ENCODE measurements around the gene FBXW5. TPM values are rescaled to one million over a fixed set of nuclear protein-coding genes. Genes with fewer than 3 reads are reported as not detected.

The FBXW5 gene
- total RNA-seq, 1 experiment from 2014 or later = 101 TPM

- Histone ChIP-seq H3K4me1 (replicated peaks; ENCODE audit: insufficient read depth) (no peaks in the 10 kb centered on the region), H3K27me3 (ENCODE audit: insufficient read depth, low read depth) (no peaks in the 10 kb centered on the region), H3K4me2 (no peak overlapping the region), H3F3A (ENCODE audit: insufficient read depth, low read depth) (no peaks in the 10 kb centered on the region), H4K20me1 (ENCODE audit: insufficient read depth) (no peaks in the 10 kb centered on the region), H3K4me3 (no peak overlapping the region), H3K36me3 (ENCODE audit: low read depth) (no peaks in the 10 kb centered on the region), H3K9me3 (ENCODE audit: insufficient read depth, low read depth) (no peaks in the 10 kb centered on the region), H3K27ac (no peak overlapping the region), H3K9me2 (ENCODE audit: insufficient read depth) (no peaks in the 10 kb centered on the region), H3K79me2 (ENCODE audit: low read depth) (no peaks in the 10 kb centered on the region), H2AFZ (no peak overlapping the region)
- POLR2A ChIA-PET (ENCODE audit: unreplicated experiment) = no interaction called here
- TF ChIP-seq EZH2 (IDR thresholded peaks at IDR 0.05; ENCODE audit: low read depth) (no peak), CTCF (conservative IDR thresholded peaks at IDR 0.05) (no peak)
- BruUV-seq (replicated peaks) = no TSS peak
- DNase-seq = no peak
- intact Hi-C loops (cut with micrococcal nuclease; ENCODE audit: unreplicated experiment) = no loop called here
- CTCF ChIA-PET = interaction anchor here (0.6 kb wide), 1 partner anchor 209 kb away, joined by 5 read pairs; no protein-coding TSS in a partner anchor
Measured at GRCh38 chr9:136971746-136972145, 27.2 kb upstream of the FBXW5 start.

- no TSS peak for BruUV-seq (replicated peaks)
- no peaks in the 10 kb centered on the region for H3K36me3 ChIP-seq (ENCODE audit: low read depth)
- no peak overlapping the region for H3K4me3 ChIP-seq
- H3K4me1 ChIP-seq (replicated peaks; ENCODE audit: insufficient read depth) = no peaks in the 10 kb centered on the region
- TF ChIP-seq CTCF (conservative IDR thresholded peaks at IDR 0.05) = no peak
- no peak for TF ChIP-seq EZH2 (IDR thresholded peaks at IDR 0.05; ENCODE audit: low read depth)
- no peaks in the 10 kb centered on the region for H3K9me2 ChIP-seq (ENCODE audit: insufficient read depth)
- CTCF ChIA-PET = no interaction called here
- H2AFZ ChIP-seq = no peak overlapping the region
- POLR2A ChIA-PET (ENCODE audit: unreplicated experiment) = no interaction called here
- no peaks in the 10 kb centered on the region for H4K20me1 ChIP-seq (ENCODE audit: insufficient read depth)
- intact Hi-C loops (cut with micrococcal nuclease; ENCODE audit: unreplicated experiment) = no loop called here
- no peak for DNase-seq
- H3K27ac ChIP-seq = no peak overlapping the region
- H3K9me3 ChIP-seq (ENCODE audit: insufficient read depth, low read depth) = no peaks in the 10 kb centered on the region
- H3K4me2 ChIP-seq = no peak overlapping the region
- no peaks in the 10 kb centered on the region for H3K27me3 ChIP-seq (ENCODE audit: insufficient read depth, low read depth)
- H3K79me2 ChIP-seq (ENCODE audit: low read depth) = no peaks in the 10 kb centered on the region
- H3F3A ChIP-seq (ENCODE audit: insufficient read depth, low read depth) = no peaks in the 10 kb centered on the region
Measured at GRCh38 chr9:136970361-136970760, 25.8 kb upstream of the FBXW5 start.

GRCh38 chr9:136969774-136970173, 25.2 kb upstream of the FBXW5 start:
- H2AFZ ChIP-seq = no peak overlapping the region
- no peak for TF ChIP-seq EZH2 (IDR thresholded peaks at IDR 0.05; ENCODE audit: low read depth)
- TF ChIP-seq CTCF (conservative IDR thresholded peaks at IDR 0.05) = no peak
- no peaks in the 10 kb centered on the region for H3K27me3 ChIP-seq (ENCODE audit: insufficient read depth, low read depth)
- no peak overlapping the region for H3K4me2 ChIP-seq
- no peaks in the 10 kb centered on the region for H4K20me1 ChIP-seq (ENCODE audit: insufficient read depth)
- no peaks in the 10 kb centered on the region for H3K79me2 ChIP-seq (ENCODE audit: low read depth)
- no peak overlapping the region for H3K27ac ChIP-seq
- no peaks in the 10 kb centered on the region for H3K9me2 ChIP-seq (ENCODE audit: insufficient read depth)
- no peaks in the 10 kb centered on the region for H3F3A ChIP-seq (ENCODE audit: insufficient read depth, low read depth)
- no TSS peak for BruUV-seq (replicated peaks)
- no peaks in the 10 kb centered on the region for H3K9me3 ChIP-seq (ENCODE audit: insufficient read depth, low read depth)
- POLR2A ChIA-PET (ENCODE audit: unreplicated experiment) = no interaction called here
- no peaks in the 10 kb centered on the region for H3K36me3 ChIP-seq (ENCODE audit: low read depth)
- H3K4me1 ChIP-seq (replicated peaks; ENCODE audit: insufficient read depth) = peaks cover 1% of the 10 kb centered on the region
- DNase-seq = no peak
- no peak overlapping the region for H3K4me3 ChIP-seq
- CTCF ChIA-PET = no interaction called here
- intact Hi-C loops (cut with micrococcal nuclease; ENCODE audit: unreplicated experiment) = no loop called here

Measured in PC-9 (cell line).